A549 (cell line): ENCODE data around the gene QDPR.

ENCODE experiments used
- CHD2 ChIP-seq: fragments of 150-350 bp; IDR thresholded peaks from 2 replicates; pipeline ENCODE4 v1.6.1; 2014; ENCODE audit warnings: low read length; ENCODE audit not compliant: partially characterized antibody
- CTCF ChIP-seq: fragments of >200 bp; sonication (Bioruptor Twin); formaldehyde crosslinking; IDR thresholded peaks from 3 replicates; pipeline ENCODE4 v1.5.1; 2016

DNA sequence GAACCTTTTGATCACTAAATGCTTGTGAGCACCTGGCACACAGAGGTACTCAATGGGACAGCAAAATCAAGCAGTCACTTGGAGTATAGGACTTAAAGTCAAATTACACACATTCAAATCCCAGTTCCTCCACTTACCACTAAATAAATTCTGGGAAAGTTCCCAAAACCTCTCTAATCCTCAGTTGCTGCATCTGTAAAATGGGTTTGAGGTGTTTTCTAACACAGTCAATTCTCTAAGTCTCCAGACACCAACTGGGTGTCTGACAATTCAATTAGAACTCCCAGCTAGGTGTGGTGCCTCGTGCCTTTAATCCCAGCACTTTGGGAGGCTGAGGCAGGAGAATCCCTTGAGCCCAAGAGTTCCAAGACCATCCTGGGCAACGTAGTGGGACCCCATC, 19.0 kb downstream of the QDPR start:
- TF ChIP-seq CHD2 = no peak
- no peak for TF ChIP-seq CTCF
